ENCODE data around the gene CILP2.

The CILP2 gene

GRCh38 chr19:19498255-19498991 lies 39.6 kb upstream of the CILP2 start:
- H3K4me3 ChIP-seq (ENCODE audit: low read length) = no peak overlapping the region
- no peak overlapping the region for H3K27ac ChIP-seq (ENCODE audit: low read depth, low read length)
- no peaks in the 10 kb centered on the region for H3K27me3 ChIP-seq (ENCODE audit: control insufficient read depth, low read length)
- H3K4me2 ChIP-seq (ENCODE audit: low read length) = no peak overlapping the region
- H3K9me3 ChIP-seq (ENCODE audit: control insufficient read depth, insufficient read depth, low read length) = no peaks in the 10 kb centered on the region
- H3K4me1 ChIP-seq (ENCODE audit: control insufficient read depth, low read length) = no peaks in the 10 kb centered on the region
- H3K9me2 ChIP-seq (replicated peaks; ENCODE audit: control insufficient read depth, low read length) = no peaks in the 10 kb centered on the region
- TF ChIP-seq EZH2phosphoT487 (IDR thresholded peaks at IDR 0.05; ENCODE audit: borderline replicate concordance, low read length) = no peak
- TF ChIP-seq, protein P1, sequence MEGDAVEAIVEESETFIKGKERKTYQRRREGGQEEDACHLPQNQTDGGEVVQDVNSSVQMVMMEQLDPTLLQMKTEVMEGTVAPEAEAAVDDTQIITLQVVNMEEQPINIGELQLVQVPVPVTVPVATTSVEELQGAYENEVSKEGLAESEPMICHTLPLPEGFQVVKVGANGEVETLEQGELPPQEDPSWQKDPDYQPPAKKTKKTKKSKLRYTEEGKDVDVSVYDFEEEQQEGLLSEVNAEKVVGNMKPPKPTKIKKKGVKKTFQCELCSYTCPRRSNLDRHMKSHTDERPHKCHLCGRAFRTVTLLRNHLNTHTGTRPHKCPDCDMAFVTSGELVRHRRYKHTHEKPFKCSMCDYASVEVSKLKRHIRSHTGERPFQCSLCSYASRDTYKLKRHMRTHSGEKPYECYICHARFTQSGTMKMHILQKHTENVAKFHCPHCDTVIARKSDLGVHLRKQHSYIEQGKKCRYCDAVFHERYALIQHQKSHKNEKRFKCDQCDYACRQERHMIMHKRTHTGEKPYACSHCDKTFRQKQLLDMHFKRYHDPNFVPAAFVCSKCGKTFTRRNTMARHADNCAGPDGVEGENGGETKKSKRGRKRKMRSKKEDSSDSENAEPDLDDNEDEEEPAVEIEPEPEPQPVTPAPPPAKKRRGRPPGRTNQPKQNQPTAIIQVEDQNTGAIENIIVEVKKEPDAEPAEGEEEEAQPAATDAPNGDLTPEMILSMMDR (IDR thresholded peaks at IDR 0.05; ENCODE audit: low read depth, low read length, poor library complexity, severe bottlenecking) = no peak
- peaks cover 94% of the 10 kb centered on the region for H3K36me3 ChIP-seq (ENCODE audit: control insufficient read depth, low read length)
- H3F3A ChIP-seq (ENCODE audit: control insufficient read depth, insufficient read depth) = no peaks in the 10 kb centered on the region
- peaks cover 20% of the 10 kb centered on the region; the same call in 1 of the 2 replicates for H3K79me2 ChIP-seq (ENCODE audit: control insufficient read depth, low read length)
- no peaks in the 10 kb centered on the region for H4K20me1 ChIP-seq (ENCODE audit: control insufficient read depth, insufficient read depth, low read depth, low read length)

GRCh38 chr19:19499272-19499995 lies 38.6 kb upstream of the CILP2 start:
- Histone ChIP-seq H3F3A (ENCODE audit: control insufficient read depth, insufficient read depth) (no peaks in the 10 kb centered on the region), H4K20me1 (ENCODE audit: control insufficient read depth, insufficient read depth, low read depth, low read length) (no peaks in the 10 kb centered on the region), H3K4me1 (ENCODE audit: control insufficient read depth, low read length) (no peaks in the 10 kb centered on the region), H3K27me3 (ENCODE audit: control insufficient read depth, low read length) (no peaks in the 10 kb centered on the region), H3K4me3 (ENCODE audit: low read length) (no peak overlapping the region), H3K36me3 (ENCODE audit: control insufficient read depth, low read length) (peaks cover 96% of the 10 kb centered on the region), H3K9me2 (replicated peaks; ENCODE audit: control insufficient read depth, low read length) (no peaks in the 10 kb centered on the region), H3K27ac (ENCODE audit: low read depth, low read length) (no peak overlapping the region), H3K9me3 (ENCODE audit: control insufficient read depth, insufficient read depth, low read length) (no peaks in the 10 kb centered on the region), H3K79me2 (ENCODE audit: control insufficient read depth, low read length) (peaks cover 12% of the 10 kb centered on the region; the same call in 1 of the 2 replicates), H3K4me2 (ENCODE audit: low read length) (no peak overlapping the region)
- no peak for TF ChIP-seq EZH2phosphoT487 (IDR thresholded peaks at IDR 0.05; ENCODE audit: borderline replicate concordance, low read length)
- TF ChIP-seq, protein P1 (IDR thresholded peaks at IDR 0.05; ENCODE audit: low read depth, low read length, poor library complexity, severe bottlenecking) = no peak

- Histone ChIP-seq H3K4me1 (ENCODE audit: control insufficient read depth, low read length) (no peaks in the 10 kb centered on the region), H3K4me2 (ENCODE audit: low read length) (no peak overlapping the region), H3K9me2 (replicated peaks; ENCODE audit: control insufficient read depth, low read length) (no peaks in the 10 kb centered on the region), H4K20me1 (ENCODE audit: control insufficient read depth, insufficient read depth, low read depth, low read length) (no peaks in the 10 kb centered on the region), H3K27ac (ENCODE audit: low read depth, low read length) (no peak overlapping the region), H3K79me2 (ENCODE audit: control insufficient read depth, low read length) (peaks cover 6% of the 10 kb centered on the region; the same call in 1 of the 2 replicates), H3K9me3 (ENCODE audit: control insufficient read depth, insufficient read depth, low read length) (no peaks in the 10 kb centered on the region), H3F3A (ENCODE audit: control insufficient read depth, insufficient read depth) (no peaks in the 10 kb centered on the region), H3K27me3 (ENCODE audit: control insufficient read depth, low read length) (no peaks in the 10 kb centered on the region), H3K36me3 (ENCODE audit: control insufficient read depth, low read length) (peaks cover 100% of the 10 kb centered on the region), H3K4me3 (ENCODE audit: low read length) (no peak overlapping the region)
- no peak for TF ChIP-seq EZH2phosphoT487 (IDR thresholded peaks at IDR 0.05; ENCODE audit: borderline replicate concordance, low read length)
These were observed 37.0 kb upstream of the CILP2 start for GRCh38 chr19:19500975-19501644.

Data from DOHH2 (cell line).